PC-9 (cell line): ENCODE results near the gene RHBDD2. TPM values are rescaled to one million over a fixed set of nuclear protein-coding genes. Genes with fewer than 3 reads are reported as not detected.

Experiments
- BruUV-seq: library from RNA; stranded (reverse); fragments of 400-500 nt; replicated peaks from 2 replicates; lab custom pipeline; 2021; lab: Mats Ljungman, UMichigan
- CTCF ChIA-PET: fragments of 300-600 bp; sonication (Branson Sonifier 250); formaldehyde crosslinking; loops from one replicate; lab custom pipeline; 2022; ENCODE audit warnings: antibody characterized with exemption; lab: Charles Lee
- POLR2A ChIA-PET: fragments of 300-600 bp; sonication (Branson Sonifier 250); formaldehyde crosslinking; loops from one replicate; lab custom pipeline; 2022; ENCODE audit warnings: antibody characterized with exemption; ENCODE audit not compliant: unreplicated experiment; lab: Charles Lee
- DNase-seq, 2 experiments: peaks; one replicate each; pipeline versions ENCODE4 v3.0.0 to v3.0.0-alpha.2; 2015 to 2022; ENCODE audit warnings: mixed read lengths in 1 of 2
- H2AFZ ChIP-seq: fragments of 200-600 bp; sonication (generic); 2 replicates; pipeline ENCODE4 v1.8.1; 2017; ENCODE audit warnings: antibody characterized with exemption
- H3F3A ChIP-seq: fragments of 200-600 bp; sonication (generic); 2 replicates; pipeline ENCODE4 v1.8.1; 2017; ENCODE audit warnings: antibody characterized with exemption, mild to moderate bottlenecking, low read depth; ENCODE audit not compliant: insufficient read depth
- H3K27ac ChIP-seq: fragments of 200-600 bp; sonication (generic); 2 replicates; pipeline ENCODE4 v1.6.1; 2016; ENCODE audit warnings: mixed run types
- H3K27me3 ChIP-seq: fragments of 200-600 bp; sonication (generic); 2 replicates; pipeline ENCODE4 v1.6.1; 2016; ENCODE audit warnings: low read depth, mixed run types; ENCODE audit not compliant: insufficient read depth
- H3K36me3 ChIP-seq: fragments of 200-600 bp; sonication (generic); 2 replicates; pipeline ENCODE4 v1.6.1; 2016; ENCODE audit warnings: low read depth, mixed run types
- H3K4me1 ChIP-seq: fragments of 200-600 bp; sonication (generic); replicated peaks from 2 replicates; pipeline ENCODE4 v1.6.1; 2016; ENCODE audit warnings: mixed run types; ENCODE audit not compliant: insufficient read depth
- H3K4me2 ChIP-seq: fragments of 200-600 bp; sonication (generic); 2 replicates; pipeline ENCODE4 v1.6.1; 2017; ENCODE audit warnings: mixed run types
- H3K4me3 ChIP-seq: fragments of 200-600 bp; sonication (generic); 2 replicates; pipeline ENCODE4 v1.6.1; 2016; ENCODE audit warnings: mixed run types
- H3K79me2 ChIP-seq: fragments of 200-600 bp; sonication (generic); 2 replicates; pipeline ENCODE4 v1.6.1; 2017; ENCODE audit warnings: low read depth, mixed run types
- H3K9me2 ChIP-seq: fragments of 200-600 bp; sonication (generic); 2 replicates; pipeline ENCODE4 v1.8.1; 2017; ENCODE audit warnings: mild to moderate bottlenecking; ENCODE audit not compliant: insufficient read depth
- H3K9me3 ChIP-seq: fragments of 200-600 bp; sonication (generic); 2 replicates; pipeline ENCODE4 v1.8.1; 2016; ENCODE audit warnings: low read depth; ENCODE audit not compliant: insufficient read depth
- H4K20me1 ChIP-seq: fragments of 200-600 bp; sonication (generic); 2 replicates; pipeline ENCODE4 v1.8.1; 2017; ENCODE audit not compliant: insufficient read depth
- CTCF ChIP-seq: fragments of 200-600 bp; sonication (generic); conservative IDR thresholded peaks from 2 replicates; pipeline ENCODE4 v1.6.1; 2017; ENCODE audit warnings: mixed run types, antibody characterized with exemption, mild to moderate bottlenecking, moderate library complexity
- EZH2 ChIP-seq: fragments of 200-600 bp; sonication (generic); IDR thresholded peaks from 2 replicates; pipeline ENCODE4 v1.8.0; 2017; ENCODE audit warnings: antibody characterized with exemption, low read depth
- intact Hi-C: fragments of 100-400 bp; cut with micrococcal nuclease; formaldehyde crosslinking; loops from one replicate; pipeline ENCODE4 v1.10.0; 2022; ENCODE audit not compliant: unreplicated experiment
- total RNA-seq: library from RNA; stranded (reverse); gene quantifications from 2 replicates; pipeline ENCODE4 v1.2.3, GENCODE V29; 2021

Gene RHBDD2
- total RNA-seq, 1 experiment from 2014 or later: 71.7 TPM

DNA sequence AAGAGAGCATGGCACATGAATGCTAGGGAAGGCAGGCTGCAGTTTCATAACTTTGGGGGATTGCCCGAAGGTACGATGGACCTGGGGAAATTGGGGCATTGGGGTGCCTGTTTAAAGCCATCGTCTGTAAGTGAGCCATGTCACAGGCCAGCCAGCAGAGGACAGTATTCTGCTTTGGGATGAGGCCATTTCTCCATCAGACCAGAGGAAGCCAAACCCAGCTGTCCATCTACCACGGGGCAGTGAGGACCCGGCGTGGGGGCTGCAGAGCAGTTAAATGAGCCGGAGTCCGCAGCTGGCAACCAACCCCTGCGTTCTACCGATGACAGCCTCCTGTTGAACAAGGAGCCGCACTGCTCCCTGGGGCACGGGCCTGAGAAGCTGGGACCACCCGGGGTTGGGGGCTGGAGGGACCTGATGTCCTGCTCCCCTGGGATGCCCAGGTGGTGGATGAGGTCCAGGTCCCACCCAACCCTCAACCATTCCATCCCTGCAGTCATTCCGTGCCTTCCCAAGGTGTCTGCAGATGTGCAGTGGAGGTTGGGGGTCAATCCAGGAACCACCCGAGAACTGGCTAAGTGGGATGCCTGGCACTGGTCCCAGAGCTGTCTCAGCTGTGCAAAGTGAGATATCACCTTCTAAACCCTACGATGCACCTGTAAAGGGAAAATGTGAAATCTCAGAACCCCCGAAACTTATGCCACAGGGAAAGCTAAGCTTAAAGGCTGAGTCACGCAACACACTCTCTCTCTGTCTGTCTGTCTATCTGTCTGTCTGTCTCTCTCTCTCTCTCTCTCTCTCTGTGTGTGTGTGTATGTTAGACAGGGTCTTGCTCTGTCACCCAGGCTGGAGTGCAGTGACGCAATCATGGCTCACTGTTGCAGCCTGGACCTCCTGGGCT is 12.1 kb upstream of the RHBDD2 start:
- no peaks in the 10 kb centered on the region for H3K27me3 ChIP-seq
- H3K36me3 ChIP-seq: no peaks in the 10 kb centered on the region
- intact Hi-C loops: loop anchor here (1.0 to 5.0 kb wide), 3 partner anchors 49 to 154 kb away; partner anchors contain the start of genes POR and TMEM120A
- H3K79me2 ChIP-seq: no peaks in the 10 kb centered on the region
- TF ChIP-seq CTCF (peak; percentile 90), EZH2 (no peak)
- DNase-seq: peak; percentile 45 to 63
- no peak overlapping the region for H2AFZ ChIP-seq
- H3K27ac ChIP-seq: no peak overlapping the region
- ChIA-PET CTCF (interaction anchor here (0.6 to 2.4 kb wide), 6 partner anchors 13 to 426 kb away, joined by 3 to 17 read pairs (median 4); no protein-coding TSS in a partner anchor), POLR2A (no interaction called here)
- peaks cover 2% of the 10 kb centered on the region; the same call in 1 of the 2 replicates for H3F3A ChIP-seq
- H3K4me1 ChIP-seq: peaks cover 13% of the 10 kb centered on the region
- no peak overlapping the region for H3K4me3 ChIP-seq
- no peaks in the 10 kb centered on the region for H4K20me1 ChIP-seq
- no TSS peak for BruUV-seq
- no peaks in the 10 kb centered on the region for H3K9me2 ChIP-seq
- H3K4me2 ChIP-seq: peak overlapping the region; percentile 49
- H3K9me3 ChIP-seq: no peaks in the 10 kb centered on the region

GRCh38 chr7:75867390-75867717 is 11.5 kb upstream of the RHBDD2 start:
- Histone ChIP-seq H3K4me3 (no peak overlapping the region), H2AFZ (no peak overlapping the region), H3K27ac (no peak overlapping the region), H3K4me2 (no peak overlapping the region), H3K9me2 (no peaks in the 10 kb centered on the region), H3K79me2 (no peaks in the 10 kb centered on the region), H3F3A (peaks cover 4% of the 10 kb centered on the region; the same call in 1 of the 2 replicates), H3K27me3 (no peaks in the 10 kb centered on the region), H3K9me3 (no peaks in the 10 kb centered on the region), H4K20me1 (no peaks in the 10 kb centered on the region), H3K4me1 (peaks cover 13% of the 10 kb centered on the region), H3K36me3 (no peaks in the 10 kb centered on the region)
- intact Hi-C loops: loop anchor here (5.0 kb wide), 1 partner anchor 125 kb away; the partner anchor contains the start of gene TMEM120A
- DNase-seq: no peak
- no peak for TF ChIP-seq CTCF
- no peak for TF ChIP-seq EZH2
- BruUV-seq: no TSS peak
- POLR2A ChIA-PET: no interaction called here
- CTCF ChIA-PET: interaction anchor here (0.6 to 2.4 kb wide), 2 partner anchors 153 to 270 kb away, joined by 7 to 17 read pairs; no protein-coding TSS in a partner anchor

DNA sequence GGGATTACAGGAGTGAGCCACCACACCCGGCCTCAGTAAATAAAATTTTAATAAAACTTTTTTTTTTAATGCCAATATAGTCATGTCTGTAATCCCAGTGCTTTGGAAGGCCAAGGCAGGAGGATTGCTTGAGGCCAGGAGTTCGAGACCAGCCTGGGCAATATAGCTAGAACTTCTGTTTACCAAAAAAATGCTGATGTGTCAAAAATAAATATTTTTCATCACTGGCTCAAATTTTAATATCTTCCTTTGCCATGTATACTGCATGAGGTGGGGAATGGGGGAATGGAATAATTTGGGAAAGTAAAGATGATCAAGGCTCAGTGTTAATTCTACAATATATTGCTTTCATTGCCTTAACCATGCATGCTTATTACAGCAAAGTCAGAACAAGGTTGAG is 10.7 kb upstream of the RHBDD2 start:
- CTCF ChIA-PET: interaction anchor here (1.1 kb wide), 1 partner anchor 152 kb away, joined by 3 read pairs; no protein-coding TSS in a partner anchor

More for the DNA sequence above, 10.7 kb upstream of the RHBDD2 start:
- H3K4me3 ChIP-seq: no peak overlapping the region
- no peak overlapping the region for H2AFZ ChIP-seq
- no peaks in the 10 kb centered on the region for H3K27me3 ChIP-seq
- H3K36me3 ChIP-seq: no peaks in the 10 kb centered on the region
- H3K27ac ChIP-seq: no peak overlapping the region
- DNase-seq: no peak
- TF ChIP-seq CTCF (no peak), EZH2 (no peak)
- intact Hi-C loops: loop anchor here (5.0 kb wide), 1 partner anchor 124 kb away; the partner anchor contains the start of gene TMEM120A
- POLR2A ChIA-PET: no interaction called here
- peaks cover 4% of the 10 kb centered on the region; the same call in 1 of the 2 replicates for H3F3A ChIP-seq
- H3K4me2 ChIP-seq: no peak overlapping the region
- H4K20me1 ChIP-seq: no peaks in the 10 kb centered on the region
- H3K9me2 ChIP-seq: no peaks in the 10 kb centered on the region
- H3K79me2 ChIP-seq: no peaks in the 10 kb centered on the region
- no peaks in the 10 kb centered on the region for H3K9me3 ChIP-seq
- no TSS peak for BruUV-seq
- peaks cover 13% of the 10 kb centered on the region for H3K4me1 ChIP-seq
